K562 (cell line): ENCODE measurements around the gene DCAF11. TPM values are rescaled to one million over a fixed set of nuclear protein-coding genes. Genes with fewer than 3 reads are reported as not detected.
A peak's percentile ranks its signal among the peaks of the same experiment; 100 is the strongest.

Experiments used
- ARHGAP35 ChIP-seq: fragments of 450-650 bp; IDR thresholded peaks from 2 replicates; pipeline ENCODE4 v1.6.1; 2018; ENCODE audit not compliant: partially characterized antibody
- CGGBP1 ChIP-seq: fragments of 250-450 bp; sonication (Bioruptor Pico); IDR thresholded peaks from 2 replicates; pipeline ENCODE4 v1.9.0; 2021; ENCODE audit warnings: mild to moderate bottlenecking
- CUX1 ChIP-seq: fragments of 200-800 bp; sonication (Bioruptor generic); IDR thresholded peaks from 2 replicates; pipeline ENCODE4 v1.6.1; 2016; ENCODE audit warnings: missing genetic modification characterization, missing compliant biosample characterization
- EHMT2 ChIP-seq: fragments of 450-650 bp; IDR thresholded peaks from 2 replicates; pipeline ENCODE4 v1.6.1; 2018; ENCODE audit warnings: antibody characterized with exemption
- ETV5 ChIP-seq: sonication (generic); formaldehyde crosslinking; IDR thresholded peaks from 2 replicates; pipeline ENCODE4 v1.4.0; 2020; ENCODE audit warnings: low read depth, mild to moderate bottlenecking, missing genetic modification reagents
- EZH2 ChIP-seq: IDR thresholded peaks from 2 replicates; pipeline ENCODE4 v1.6.1; 2012; ENCODE audit warnings: low read depth, mild to moderate bottlenecking, inconsistent platforms, low read length, borderline replicate concordance
- FUS ChIP-seq: fragments of 200-400 bp; formaldehyde crosslinking; optimal IDR thresholded peaks from 2 replicates; pipeline ENCODE3; 2017; ENCODE audit warnings: low read depth, low read length
- GABPB2 ChIP-seq: fragments of 250-450 bp; sonication (Bioruptor Pico); conservative IDR thresholded peaks from 2 replicates; pipeline ENCODE4 v1.5.1; 2021; ENCODE audit warnings: mild to moderate bottlenecking
- HBP1 ChIP-seq: fragments of 450-650 bp; formaldehyde crosslinking; IDR thresholded peaks from 2 replicates; pipeline ENCODE4 v1.4.0; 2022; ENCODE audit warnings: missing genetic modification characterization
- MTF1 ChIP-seq: fragments of 250-450 bp; sonication (Bioruptor Pico); IDR thresholded peaks from 2 replicates; pipeline ENCODE4 v1.9.0; 2021; ENCODE audit warnings: moderate library complexity, mild to moderate bottlenecking, inconsistent platforms, borderline replicate concordance
- PREB ChIP-seq: sonication (generic); formaldehyde crosslinking; IDR thresholded peaks from 2 replicates; pipeline ENCODE4 v1.8.1; 2023; ENCODE audit warnings: mild to moderate bottlenecking, missing genetic modification reagents
- TOE1 ChIP-seq, 2 experiments: fragments of 450-650 bp in 1 of 2; sonication (generic) in 1 of 2; formaldehyde crosslinking in 1 of 2; IDR thresholded peaks; 2 replicates each; pipeline versions ENCODE4 v1.7.1 to v1.8.0; 2016 to 2022; ENCODE audit warnings: borderline replicate concordance in 2 of 2, mild to moderate bottlenecking in 2 of 2, antibody characterized with exemption in 1 of 2, inconsistent platforms in 1 of 2, low read depth in 1 of 2, missing genetic modification reagents in 1 of 2, moderate library complexity in 1 of 2
- ZBTB9 ChIP-seq: fragments of 450-650 bp; formaldehyde crosslinking; IDR thresholded peaks from 2 replicates; pipeline ENCODE4 v1.4.0; 2020; ENCODE audit warnings: mild to moderate bottlenecking, moderate library complexity
- ZKSCAN8 ChIP-seq: fragments of 200-800 bp; sonication (Bioruptor generic); IDR thresholded peaks from 2 replicates; pipeline ENCODE4 v1.6.1; 2016; ENCODE audit warnings: missing genetic modification characterization, missing compliant biosample characterization
- ZNF584 ChIP-seq: fragments of 200-800 bp; sonication (Bioruptor generic); IDR thresholded peaks from 2 replicates; pipeline ENCODE4 v1.6.1; 2016; ENCODE audit warnings: low read depth, mild to moderate bottlenecking, missing genetic modification characterization, missing compliant biosample characterization
- ZNF586 ChIP-seq: fragments of 450-650 bp; formaldehyde crosslinking; conservative IDR thresholded peaks from 2 replicates; pipeline ENCODE4 v1.4.0; 2020; ENCODE audit warnings: mild to moderate bottlenecking, moderate library complexity
- ZNF589 ChIP-seq: fragments of 200-800 bp; sonication (Bioruptor generic); IDR thresholded peaks from 2 replicates; pipeline ENCODE4 v1.6.1; 2016; ENCODE audit warnings: low read depth, missing genetic modification characterization, missing compliant biosample characterization
- polyA plus RNA-seq, 8 experiments: library from polyadenylated mRNA; depleted of rRNA in 4 of 8; stranded (reverse) in 5 of 8; unstranded in 3 of 8; fragments of >200 nt; fragmentation: Nextera tagmentation in 2 of 8; fragmentation: Illumina TruSeq in 1 of 8; extraction: Ambion mirVana in 2 of 8; extraction: Trizol in 1 of 8; gene quantifications; 2 replicates each; pipeline versions ENCODE4 v1.2.1 to v1.2.3, GENCODE V29; 2011 to 2014; ENCODE audit warnings: inconsistent platforms in 1 of 8, missing spikeins in 1 of 8
- total RNA-seq, 7 experiments: library from RNA; depleted of rRNA in 6 of 7; stranded (reverse); fragments of >200 nt in 6 of 7; fragmentation: Illumina TruSeq in 2 of 7; extraction: Trizol in 2 of 7; gene quantifications; 2 replicates each; pipeline versions ENCODE4 v1.2.1 to v1.2.3, GENCODE V29; 2011 to 2021; ENCODE audit warnings: low replicate concordance in 1 of 7

DCAF11 gene
- total and polyA plus RNA-seq, 9 of the 15 experiments (the other 6 are each of a cell fraction or from before 2014, with no cell fraction given) = 8.5 to 46.2 (median 36.4) TPM

GRCh38 chr14:24095271-24096068, 19.1 kb upstream of the DCAF11 start (continued):
- TF ChIP-seq TOE1 (IDR thresholded peaks at IDR 0.05; ENCODE audit: borderline replicate concordance) = peak; percentile 96
- TF ChIP-seq TOE1 (CRISPR knock-in tag; IDR thresholded peaks at IDR 0.05; ENCODE audit: borderline replicate concordance, low read depth) = no peak
- TF ChIP-seq FUS = no peak
- TF ChIP-seq PREB (CRISPR knock-in tag) = no peak
- TF ChIP-seq CGGBP1 (CRISPR knock-in tag) = no peak
- TF ChIP-seq ETV5 (CRISPR knock-in tag) = no peak
- no peak for TF ChIP-seq GABPB2 (CRISPR knock-in tag)
- no peak for TF ChIP-seq ZNF586 (CRISPR knock-in tag)
- no peak for TF ChIP-seq EHMT2
- peak; percentile 44; the same call in 1 of the 2 replicates for TF ChIP-seq HBP1 (CRISPR knock-in tag)
- TF ChIP-seq ZNF589 = no peak
- no peak for TF ChIP-seq MTF1
- no peak for TF ChIP-seq EZH2
- no peak for TF ChIP-seq CUX1 (CRISPR knock-in tag)
- TF ChIP-seq ZNF584 = no peak
- no peak for TF ChIP-seq ZKSCAN8 (CRISPR knock-in tag)
- no peak for TF ChIP-seq ZBTB9 (CRISPR knock-in tag)
- TF ChIP-seq ARHGAP35 = no peak
